Liver (tissue), 3 donors: Measurements from ENCODE around the gene TP63.

Experiments
- EGR1 ChIP-seq, 2 donors: IDR thresholded peaks; 2 replicates each; pipeline ENCODE4 v1.6.1; 2016 to 2018; ENCODE audit warnings: antibody characterized with exemption in 2 of 2, low read depth in 2 of 2
- JUND ChIP-seq, 2 donors: IDR thresholded peaks; 2 replicates each; pipeline ENCODE4 v1.6.1; 2016; ENCODE audit warnings: antibody characterized with exemption in 2 of 2
- MAX ChIP-seq: IDR thresholded peaks from 2 replicates; pipeline ENCODE4 v1.6.1; 2016; ENCODE audit warnings: antibody characterized with exemption
- RAD21 ChIP-seq, 2 donors: IDR thresholded peaks; 2 replicates each; pipeline ENCODE4 v1.6.1; 2016; ENCODE audit warnings: antibody characterized with exemption in 2 of 2, mild to moderate bottlenecking in 2 of 2
- REST ChIP-seq: IDR thresholded peaks from 2 replicates; pipeline ENCODE4 v1.6.1; 2016; ENCODE audit warnings: antibody characterized with exemption, mild to moderate bottlenecking
- RXRA ChIP-seq, 2 donors: IDR thresholded peaks; 2 replicates each; pipeline ENCODE4 v1.6.1; 2017 to 2018; ENCODE audit warnings: antibody characterized with exemption in 2 of 2, mild to moderate bottlenecking in 1 of 2
- TAF1 ChIP-seq: conservative IDR thresholded peaks from 2 replicates; pipeline ENCODE4 v1.6.1; 2016; ENCODE audit warnings: antibody characterized with exemption, mild to moderate bottlenecking
- YY1 ChIP-seq: IDR thresholded peaks from 2 replicates; pipeline ENCODE4 v1.6.1; 2016; ENCODE audit warnings: antibody characterized with exemption, mild to moderate bottlenecking
- TF ChIP-seq, protein P1 (sequence below): fragments of 150-350 bp; IDR thresholded peaks from 2 replicates; pipeline ENCODE4 v1.5.1; 2017; ENCODE audit warnings: improper control_type of control experiment, low read depth, low read length; ENCODE audit not compliant: missing input control
- donor health status: healthy.
- donor health status: healthy.

DNA sequence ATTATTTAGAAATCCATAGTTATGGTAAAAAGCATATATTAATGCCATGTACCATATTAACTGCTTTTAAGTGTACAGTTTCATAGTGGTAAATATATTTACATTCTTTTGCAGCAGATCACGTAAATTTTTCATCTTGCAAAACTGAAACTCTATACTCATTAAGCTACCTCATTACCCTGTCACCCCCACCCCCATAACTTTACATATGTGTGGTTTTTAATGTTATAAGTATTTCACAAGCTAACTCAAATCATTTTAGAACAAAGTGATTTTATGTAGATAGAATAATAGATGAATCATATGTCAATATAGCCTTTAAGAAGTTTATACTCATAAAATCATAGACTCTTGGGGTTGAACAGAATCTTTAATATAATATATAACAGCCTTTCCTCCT, 7.1 kb upstream of the TP63 start:
- TF ChIP-seq REST (no peak), MAX (no peak), RXRA (IDR thresholded peaks at IDR 0.05) (no peak), YY1 (no peak), RAD21 (IDR thresholded peaks at IDR 0.05) (no peak), TAF1 (no peak), JUND (IDR thresholded peaks at IDR 0.05) (no peak), EGR1 (IDR thresholded peaks at IDR 0.05; ENCODE audit: low read depth in 2 of 2) (no peak)
- TF ChIP-seq, protein P1, sequence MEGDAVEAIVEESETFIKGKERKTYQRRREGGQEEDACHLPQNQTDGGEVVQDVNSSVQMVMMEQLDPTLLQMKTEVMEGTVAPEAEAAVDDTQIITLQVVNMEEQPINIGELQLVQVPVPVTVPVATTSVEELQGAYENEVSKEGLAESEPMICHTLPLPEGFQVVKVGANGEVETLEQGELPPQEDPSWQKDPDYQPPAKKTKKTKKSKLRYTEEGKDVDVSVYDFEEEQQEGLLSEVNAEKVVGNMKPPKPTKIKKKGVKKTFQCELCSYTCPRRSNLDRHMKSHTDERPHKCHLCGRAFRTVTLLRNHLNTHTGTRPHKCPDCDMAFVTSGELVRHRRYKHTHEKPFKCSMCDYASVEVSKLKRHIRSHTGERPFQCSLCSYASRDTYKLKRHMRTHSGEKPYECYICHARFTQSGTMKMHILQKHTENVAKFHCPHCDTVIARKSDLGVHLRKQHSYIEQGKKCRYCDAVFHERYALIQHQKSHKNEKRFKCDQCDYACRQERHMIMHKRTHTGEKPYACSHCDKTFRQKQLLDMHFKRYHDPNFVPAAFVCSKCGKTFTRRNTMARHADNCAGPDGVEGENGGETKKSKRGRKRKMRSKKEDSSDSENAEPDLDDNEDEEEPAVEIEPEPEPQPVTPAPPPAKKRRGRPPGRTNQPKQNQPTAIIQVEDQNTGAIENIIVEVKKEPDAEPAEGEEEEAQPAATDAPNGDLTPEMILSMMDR = no peak
